Nephron progenitor cell (in vitro differentiated cells): Measurements from ENCODE around the gene COL6A2.
"Not testable (repeated sequence)": the region's sequence is repeated elsewhere in the genome, so short reads cannot be mapped to it uniquely, and the experiment has no call there.

ENCODE experiments used
- DNase-seq: peaks from one replicate; pipeline ENCODE4 v3.0.0; 2021
- H3K27ac Mint-ChIP-seq: 2 replicates; pipeline ENCODE4 v1.8.0; 2021; ENCODE audit warnings: mild to moderate bottlenecking, moderate library complexity, mixed read lengths
- H3K27me3 Mint-ChIP-seq: 2 replicates; pipeline ENCODE4 v1.8.0; 2021; ENCODE audit warnings: mild to moderate bottlenecking, low read depth, mixed read lengths; ENCODE audit not compliant: poor library complexity
- H3K36me3 Mint-ChIP-seq: 2 replicates; pipeline ENCODE4 v1.8.0; 2021; ENCODE audit warnings: low read depth, mixed read lengths
- H3K4me1 Mint-ChIP-seq: 2 replicates; pipeline ENCODE4 v1.8.0; 2021; ENCODE audit warnings: mixed read lengths
- H3K4me3 Mint-ChIP-seq: 2 replicates; pipeline ENCODE4 v1.8.0; 2021; ENCODE audit warnings: mild to moderate bottlenecking, moderate library complexity, mixed read lengths
- H3K9me3 Mint-ChIP-seq: 2 replicates; pipeline ENCODE4 v1.8.0; 2021; ENCODE audit warnings: mild to moderate bottlenecking, moderate library complexity, mixed read lengths
- CTCF ChIP-seq: fragments of 200-600 bp; sonication (generic); IDR thresholded peaks from 2 replicates; pipeline ENCODE4 v1.5.0; 2021; ENCODE audit warnings: antibody characterized with exemption

COL6A2 gene

GRCh38 chr21:46139686-46140085 is 41.8 kb downstream of the COL6A2 start:
- TF ChIP-seq CTCF = no peak
- no peak for DNase-seq
- Mint-ChIP-seq H3K36me3 (peaks cover 11% of the 10 kb centered on the region), H3K27me3 (peaks cover 28% of the 10 kb centered on the region), H3K4me3 (no peak overlapping the region), H3K27ac (peak overlapping the region; percentile 45), H3K9me3 (peaks cover 13% of the 10 kb centered on the region), H3K4me1 (peaks cover 37% of the 10 kb centered on the region)

GRCh38 chr21:46140352-46141003 is 42.6 kb downstream of the COL6A2 start:
- H3K9me3 Mint-ChIP-seq = peaks cover 13% of the 10 kb centered on the region
- peak overlapping the region; percentile 71 for H3K27ac Mint-ChIP-seq
- H3K36me3 Mint-ChIP-seq = peaks cover 11% of the 10 kb centered on the region
- peaks cover 26% of the 10 kb centered on the region for H3K27me3 Mint-ChIP-seq
- peaks cover 37% of the 10 kb centered on the region for H3K4me1 Mint-ChIP-seq
- H3K4me3 Mint-ChIP-seq, DNase-seq: not testable (repeated sequence)

- H3K27me3 Mint-ChIP-seq = peaks cover 29% of the 10 kb centered on the region
- peaks cover 13% of the 10 kb centered on the region for H3K9me3 Mint-ChIP-seq
- H3K4me3 Mint-ChIP-seq = peak overlapping the region; percentile 52
- peaks cover 11% of the 10 kb centered on the region for H3K36me3 Mint-ChIP-seq
- H3K4me1 Mint-ChIP-seq = peaks cover 43% of the 10 kb centered on the region
- TF ChIP-seq CTCF = no peak
- H3K27ac Mint-ChIP-seq = no peak overlapping the region
- no peak for DNase-seq
These were observed 44.1 kb downstream of the COL6A2 start for GRCh38 chr21:46141767-46142581.

GRCh38 chr21:46142582-46143473 is 44.9 kb downstream of the COL6A2 start:
- peaks cover 39% of the 10 kb centered on the region for H3K4me1 Mint-ChIP-seq
- H3K36me3 Mint-ChIP-seq = peaks cover 11% of the 10 kb centered on the region
- H3K9me3 Mint-ChIP-seq = peaks cover 13% of the 10 kb centered on the region
- H3K27me3 Mint-ChIP-seq = peaks cover 29% of the 10 kb centered on the region
- no peak for TF ChIP-seq CTCF
- H3K27ac Mint-ChIP-seq = no peak overlapping the region
- no peak for DNase-seq
- H3K4me3 Mint-ChIP-seq = peak overlapping the region; percentile 52

GRCh38 chr21:46144464-46145070 is 46.7 kb downstream of the COL6A2 start:
- Mint-ChIP-seq H3K36me3 (peaks cover 11% of the 10 kb centered on the region), H3K9me3 (peaks cover 13% of the 10 kb centered on the region), H3K27ac (no peak overlapping the region), H3K4me3 (no peak overlapping the region), H3K27me3 (peaks cover 32% of the 10 kb centered on the region), H3K4me1 (peaks cover 48% of the 10 kb centered on the region)
- no peak for TF ChIP-seq CTCF
- DNase-seq = no peak
